Stimulated activated CD4-positive, alpha-beta T cell treated with anti-CD3 and anti-CD28 coated beads, Interleukin-12 subunit alpha, Interleukin-12 subunit beta, amount 100 ng/mL, for 48 hours (primary cell): Measurements from ENCODE around the gene ACTBL2.
A peak's percentile ranks its signal among the peaks of the same experiment; 100 is the strongest.
"Not testable (repeated sequence)": the region's sequence is repeated elsewhere in the genome, so short reads cannot be mapped to it uniquely, and the experiment has no call there.

Experiments used
- DNase-seq, 3 donors: peaks; one replicate each; pipeline ENCODE4 v3.0.0-alpha.2; 2020; ENCODE audit warnings: low read depth in 2 of 3, low spot score in 1 of 3

The ACTBL2 gene

DNA sequence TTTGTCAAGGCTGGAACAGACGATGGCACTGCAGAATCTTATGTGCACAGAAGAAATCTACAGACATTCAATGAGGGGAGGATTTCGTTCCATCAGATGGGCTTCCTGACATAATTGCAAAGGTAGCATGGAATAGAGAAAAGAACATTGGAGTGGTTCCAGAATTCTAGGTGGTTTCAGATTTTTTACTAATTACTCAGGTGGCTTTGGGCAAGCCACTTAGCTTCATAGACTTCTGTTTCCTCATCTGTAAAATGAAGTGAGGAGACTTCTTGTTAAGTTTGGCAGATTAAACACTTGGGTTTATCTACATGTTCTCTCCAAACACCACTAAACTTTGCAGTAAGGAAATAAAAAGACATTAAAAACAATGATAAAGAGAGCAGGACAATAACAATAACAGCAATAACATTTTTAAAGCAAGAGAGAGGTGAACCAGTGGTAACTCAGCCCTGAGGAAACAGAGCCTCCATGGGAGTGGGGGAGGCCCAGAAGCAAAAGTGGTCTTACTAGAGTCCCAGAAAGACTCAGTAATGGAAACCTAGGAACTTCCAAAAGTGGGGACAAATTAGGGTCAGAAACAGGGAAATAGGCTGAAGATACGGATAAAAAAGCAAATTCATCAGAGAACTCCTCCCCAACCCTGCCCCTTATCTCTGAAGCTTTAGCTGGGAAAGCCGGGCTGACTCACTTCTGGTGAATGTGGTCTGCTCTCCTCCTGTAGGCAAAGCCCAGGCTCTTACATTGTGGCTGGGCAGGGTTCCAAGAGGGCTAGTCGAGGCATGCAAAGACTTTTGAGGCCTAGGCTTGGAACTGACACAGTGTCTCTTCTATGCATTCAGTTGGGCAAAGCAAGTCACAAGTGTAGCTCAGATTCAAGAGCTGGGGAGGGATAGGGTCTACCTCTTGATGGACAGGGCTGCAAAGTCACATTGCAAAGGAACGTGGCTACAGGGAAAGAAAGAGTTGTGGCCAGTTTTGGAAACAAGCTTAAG is 11.8 kb upstream of the ACTBL2 start:
- peak; percentile 35 to 61 (median 40) for DNase-seq

- DNase-seq = no peak
Observed at GRCh38 chr5:57493034-57493433, 10.4 kb upstream of the ACTBL2 start.

- no peak for DNase-seq
Observed at GRCh38 chr5:57492632-57493031, 10.0 kb upstream of the ACTBL2 start.

DNA sequence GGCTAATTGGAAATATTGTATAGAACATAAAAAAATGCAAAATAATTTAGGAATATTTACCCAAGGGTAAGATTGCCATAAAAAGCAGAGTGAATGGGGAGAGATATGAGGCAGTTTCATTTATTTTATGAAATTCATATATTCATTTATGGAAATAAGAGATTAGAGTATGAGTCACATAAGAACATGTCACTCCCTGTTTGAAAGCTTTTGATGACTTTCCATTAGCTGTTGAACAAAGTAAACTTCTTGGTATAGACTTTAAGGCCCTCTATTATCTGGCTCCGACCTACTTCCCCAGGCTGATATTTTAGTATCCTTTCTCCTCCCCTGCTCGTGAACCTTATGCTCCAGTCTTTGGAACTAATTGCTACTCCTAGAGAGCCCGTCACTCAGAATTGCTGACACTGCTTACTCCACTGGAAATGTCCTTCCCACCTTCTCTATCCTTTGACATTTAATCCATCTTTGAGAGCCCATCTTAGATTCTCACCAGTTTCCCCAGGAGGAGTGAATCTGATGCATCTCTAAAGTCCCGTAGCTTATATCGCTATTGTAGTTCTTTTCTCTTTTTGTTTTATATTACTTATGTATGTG is 8.9 kb upstream of the ACTBL2 start:
- DNase-seq = no peak

DNA sequence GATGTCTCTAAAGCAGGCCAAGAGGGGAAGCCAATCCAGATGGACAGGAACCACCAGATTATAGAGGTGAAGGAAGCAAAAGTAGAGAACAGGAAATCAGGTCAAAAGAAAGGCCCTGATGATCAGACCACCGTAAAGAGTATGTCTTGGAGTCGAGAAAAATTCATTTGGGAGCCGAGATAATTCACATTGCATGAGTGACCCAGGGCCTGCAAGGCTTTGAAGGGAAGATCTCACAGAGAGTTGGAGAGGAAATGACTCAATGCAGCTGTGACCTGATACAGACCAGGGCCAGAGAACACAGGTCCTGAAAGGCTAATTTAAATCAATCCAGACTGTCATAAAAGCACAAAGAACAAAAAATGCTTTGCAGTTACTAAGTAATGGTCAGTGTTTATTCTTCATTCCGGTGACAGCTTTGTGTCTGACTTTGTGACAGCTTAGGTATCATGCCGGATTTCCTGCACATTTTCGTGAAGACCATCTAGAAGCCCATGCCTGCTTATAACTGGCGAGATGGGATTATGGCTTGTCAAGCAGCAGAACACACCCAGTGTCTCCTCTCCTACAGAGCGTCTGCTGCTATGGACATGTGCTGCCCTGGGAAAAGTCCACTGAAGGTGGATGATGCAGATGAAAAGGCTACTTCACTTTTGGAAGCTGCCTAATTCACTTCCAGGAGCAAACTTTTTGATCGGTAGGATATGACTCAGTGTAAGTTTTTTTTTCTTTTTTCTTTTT is 5.8 kb upstream of the ACTBL2 start:
- DNase-seq = no peak

DNA sequence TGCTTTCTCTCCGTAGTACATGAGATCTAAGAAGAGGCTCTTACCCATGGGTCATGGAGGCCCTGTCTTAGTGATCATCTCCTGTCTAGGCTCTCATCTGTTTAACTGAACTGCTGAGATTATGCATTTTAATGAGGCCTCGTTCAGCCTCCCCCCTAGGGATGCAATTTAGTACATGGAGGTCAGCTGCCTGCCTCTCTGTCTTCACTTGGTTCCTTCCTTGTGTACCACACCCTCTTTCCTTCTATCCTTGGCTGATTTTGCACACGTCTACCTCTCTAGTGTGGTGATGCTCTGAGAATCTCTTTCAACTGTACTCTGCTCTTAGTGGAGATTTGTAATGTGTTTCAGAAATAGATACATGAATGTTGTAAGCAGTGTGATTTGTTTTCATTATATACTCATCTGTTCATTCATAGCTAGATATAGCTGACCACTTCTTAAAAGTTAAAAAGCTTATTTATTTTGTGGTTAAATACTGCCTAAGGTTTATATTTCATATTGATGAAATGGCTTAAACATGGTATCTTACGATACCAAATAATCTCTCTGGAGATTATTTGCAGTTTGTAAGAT is 3.5 kb upstream of the ACTBL2 start:
- DNase-seq = no peak

DNA sequence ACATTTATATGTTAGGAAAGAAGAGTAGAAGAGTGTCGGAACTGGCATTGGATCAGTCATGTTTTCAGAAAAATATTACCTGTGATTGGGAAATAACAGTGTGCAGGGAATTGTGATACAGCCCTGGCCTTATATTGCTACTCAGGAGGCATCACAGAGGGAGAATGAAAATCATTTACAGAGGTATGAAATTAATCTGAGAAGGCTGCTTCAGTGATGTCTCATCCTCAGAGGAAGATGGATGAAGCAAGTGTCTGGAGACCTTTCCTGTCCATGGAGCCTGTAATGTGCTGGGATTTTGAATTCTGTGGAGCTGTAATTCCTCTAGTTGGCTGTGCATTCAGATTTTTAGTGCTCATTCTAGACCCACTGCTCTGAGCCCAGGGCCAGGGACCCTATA is 3.8 kb downstream of the ACTBL2 start:
- DNase-seq = no peak

- DNase-seq = no peak
Observed at GRCh38 chr5:57476601-57477056, 6.0 kb downstream of the ACTBL2 start.

DNA sequence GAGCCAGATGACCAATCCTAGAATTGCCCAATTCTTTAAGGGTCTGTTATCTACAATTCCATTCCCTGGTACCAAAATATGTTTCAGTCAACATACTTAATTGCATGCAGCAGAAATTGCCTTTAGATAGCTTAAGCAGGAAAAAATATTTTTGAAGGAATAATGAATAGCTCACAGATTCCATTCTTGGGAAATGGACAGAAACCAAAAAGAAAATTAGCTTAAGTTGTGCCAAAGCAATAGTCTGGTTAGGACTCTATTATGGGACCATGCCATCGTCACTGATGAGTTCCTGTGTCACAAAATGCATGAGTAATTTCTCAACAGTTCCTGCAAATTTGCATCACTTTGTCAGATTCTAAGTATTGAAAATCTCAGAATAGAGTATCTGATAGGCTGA is 12.3 kb downstream of the ACTBL2 start:
- no peak for DNase-seq

- no peak for DNase-seq
Observed at GRCh38 chr5:57468481-57469163, 14.0 kb downstream of the ACTBL2 start.

DNA sequence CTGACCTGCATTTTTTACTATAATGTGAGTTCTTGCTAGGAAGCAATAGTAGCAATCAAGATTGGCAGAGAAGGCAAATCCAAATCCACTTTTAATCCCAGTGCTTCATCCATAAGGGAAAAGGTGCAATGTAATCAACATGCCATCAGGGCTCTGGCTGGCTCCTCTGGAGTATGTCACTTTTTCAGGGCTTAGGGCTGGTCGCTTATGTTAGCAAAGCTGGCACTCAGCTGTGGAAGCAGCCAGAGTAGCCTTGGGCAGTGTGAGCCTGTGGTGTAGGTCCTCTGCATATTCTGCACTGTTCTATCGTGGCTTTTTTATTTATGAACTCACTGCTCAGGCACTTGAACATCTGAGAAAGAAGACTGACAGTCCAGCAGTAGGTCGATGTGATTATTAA is 16.1 kb downstream of the ACTBL2 start:
- no peak for DNase-seq

- not testable (repeated sequence) for DNase-seq
Observed at GRCh38 chr5:57460056-57460455, 22.6 kb downstream of the ACTBL2 start.

GRCh38 chr5:57458443-57458842 is 24.2 kb downstream of the ACTBL2 start:
- DNase-seq = no peak

- no peak for DNase-seq
Observed at GRCh38 chr5:57456531-57457135, 26.0 kb downstream of the ACTBL2 start.

DNA sequence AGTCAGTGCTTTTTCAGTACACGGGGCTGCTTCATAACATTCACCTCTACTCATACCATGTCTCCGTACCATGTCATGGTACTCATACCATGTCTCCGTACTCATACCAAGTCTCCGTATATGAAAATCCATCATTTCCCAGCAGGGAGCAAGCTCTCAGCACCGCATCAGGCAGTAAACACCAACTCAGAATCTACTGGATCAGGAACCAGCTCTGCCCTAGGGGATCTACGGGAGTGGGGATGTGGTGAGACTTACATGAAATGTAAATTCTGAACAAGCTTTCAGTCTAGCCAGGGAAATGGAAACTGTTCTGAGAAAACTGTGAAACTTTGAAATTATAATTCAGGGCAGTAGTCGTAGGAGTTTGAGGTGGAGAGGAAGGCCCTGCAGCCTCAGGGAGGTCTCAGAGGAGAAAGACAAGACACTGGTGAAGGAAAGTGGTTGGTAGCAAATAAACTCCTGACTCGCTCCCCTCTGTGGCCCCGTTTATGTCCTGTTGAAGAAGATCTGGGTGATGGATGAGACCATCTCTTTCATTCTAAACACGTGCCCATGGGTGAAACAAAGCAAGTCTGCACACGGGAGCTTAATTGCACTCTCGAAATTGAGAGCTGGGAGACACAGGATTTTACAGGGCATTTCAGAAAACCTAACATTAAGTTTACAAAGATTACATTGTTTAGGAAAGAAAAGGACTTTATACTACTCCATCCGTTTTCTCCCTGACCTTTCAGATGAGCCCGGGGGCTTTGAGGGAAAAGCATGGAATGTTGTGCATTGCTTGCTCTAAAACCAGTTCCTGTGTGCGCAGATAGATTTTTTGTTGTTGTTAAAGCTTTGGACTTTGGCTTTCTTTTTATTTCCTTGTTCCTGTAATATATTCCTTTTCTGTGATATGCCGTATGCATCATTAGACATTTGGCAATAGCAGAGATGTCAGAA is 26.8 kb downstream of the ACTBL2 start:
- DNase-seq = no peak

GRCh38 chr5:57454896-57455295 is 27.7 kb downstream of the ACTBL2 start:
- DNase-seq = no peak

DNA sequence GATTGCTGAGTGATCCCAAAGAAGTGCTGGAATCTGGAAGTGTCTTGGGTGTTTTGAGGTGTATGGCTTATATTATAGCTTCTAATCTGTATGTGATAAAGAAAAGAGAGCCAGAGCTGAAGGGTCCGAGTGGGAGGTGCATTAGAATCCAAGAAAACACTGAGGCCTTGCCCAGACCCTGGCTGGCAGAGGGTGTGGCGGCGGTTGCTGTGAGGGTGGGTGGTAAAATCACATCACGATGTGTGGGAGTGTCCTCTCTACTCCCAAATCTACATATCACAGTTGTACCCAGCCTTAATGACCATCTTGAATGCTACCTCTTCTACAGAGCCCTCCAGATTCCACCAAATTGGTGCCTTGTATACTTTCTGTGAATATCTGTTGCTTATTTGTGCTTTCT is 28.9 kb downstream of the ACTBL2 start:
- no peak for DNase-seq

DNA sequence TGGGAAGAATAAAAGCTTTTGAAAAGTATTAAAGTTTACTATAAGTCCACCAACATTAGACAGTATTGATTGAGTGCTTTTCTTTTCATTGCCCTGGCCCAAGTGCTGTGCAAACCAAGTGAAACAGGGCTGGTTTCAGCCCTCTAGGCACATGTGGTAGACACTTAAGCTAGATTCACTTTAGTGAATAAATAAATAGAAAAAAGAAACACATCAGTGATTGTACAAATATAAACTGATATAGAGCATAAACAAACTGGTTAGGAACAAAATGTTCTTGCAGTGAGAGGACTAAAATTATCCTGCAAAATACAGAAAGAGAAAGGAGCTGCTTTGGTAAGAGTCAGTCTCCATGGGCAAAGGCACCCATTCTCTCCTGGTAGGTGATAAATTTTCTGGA is 29.7 kb downstream of the ACTBL2 start:
- no peak for DNase-seq
